IPS-18c (cell line): ENCODE measurements around the gene PDE6G.

Experiments used
- H3K4me3 ChIP-seq: 2 replicates; pipeline ENCODE4 v1.7.0; 2013; ENCODE audit warnings: low read depth, mild to moderate bottlenecking, low read length, moderate library complexity; ENCODE audit not compliant: insufficient read depth
- H3K9me3 ChIP-seq: one replicate; pipeline ENCODE4 v1.6.1; 2013; ENCODE audit warnings: mild to moderate bottlenecking, low read length, moderate library complexity; ENCODE audit not compliant: control insufficient read depth, insufficient read depth

The PDE6G gene

GRCh38 chr17:81612172-81612970 is 44.0 kb downstream of the PDE6G start:
- peaks cover 3% of the 10 kb centered on the region for H3K9me3 ChIP-seq
- no peak overlapping the region for H3K4me3 ChIP-seq

- H3K9me3 ChIP-seq = peaks cover 3% of the 10 kb centered on the region
- H3K4me3 ChIP-seq = no peak overlapping the region
Observed at GRCh38 chr17:81609541-81610311, 46.6 kb downstream of the PDE6G start.

- H3K9me3 ChIP-seq = no peaks in the 10 kb centered on the region
- H3K4me3 ChIP-seq = no peak overlapping the region
Observed at GRCh38 chr17:81608605-81609004, 47.7 kb downstream of the PDE6G start.

- H3K9me3 ChIP-seq = no peaks in the 10 kb centered on the region
- no peak overlapping the region for H3K4me3 ChIP-seq
Observed at GRCh38 chr17:81608082-81608481, 48.3 kb downstream of the PDE6G start.

GRCh38 chr17:81607431-81607830 is 48.9 kb downstream of the PDE6G start:
- H3K9me3 ChIP-seq = no peaks in the 10 kb centered on the region
- H3K4me3 ChIP-seq = no peak overlapping the region

- Histone ChIP-seq H3K4me3 (no peak overlapping the region), H3K9me3 (no peaks in the 10 kb centered on the region)
Observed at GRCh38 chr17:81603846-81604610, 52.3 kb downstream of the PDE6G start.

- H3K4me3 ChIP-seq = no peak overlapping the region
- H3K9me3 ChIP-seq = no peaks in the 10 kb centered on the region
Observed at GRCh38 chr17:81601525-81602120, 54.7 kb downstream of the PDE6G start.
